HUDEP-2 (cell line): Measurements from ENCODE around the gene GRID1.

Source experiments
- DNase-seq, 76 experiments: peaks; one replicate each; lab custom pipeline; 2025; ENCODE audit not compliant: unreplicated experiment in 76 of 76; lab: John Stamatoyannopoulos, UW

Gene GRID1

DNA sequence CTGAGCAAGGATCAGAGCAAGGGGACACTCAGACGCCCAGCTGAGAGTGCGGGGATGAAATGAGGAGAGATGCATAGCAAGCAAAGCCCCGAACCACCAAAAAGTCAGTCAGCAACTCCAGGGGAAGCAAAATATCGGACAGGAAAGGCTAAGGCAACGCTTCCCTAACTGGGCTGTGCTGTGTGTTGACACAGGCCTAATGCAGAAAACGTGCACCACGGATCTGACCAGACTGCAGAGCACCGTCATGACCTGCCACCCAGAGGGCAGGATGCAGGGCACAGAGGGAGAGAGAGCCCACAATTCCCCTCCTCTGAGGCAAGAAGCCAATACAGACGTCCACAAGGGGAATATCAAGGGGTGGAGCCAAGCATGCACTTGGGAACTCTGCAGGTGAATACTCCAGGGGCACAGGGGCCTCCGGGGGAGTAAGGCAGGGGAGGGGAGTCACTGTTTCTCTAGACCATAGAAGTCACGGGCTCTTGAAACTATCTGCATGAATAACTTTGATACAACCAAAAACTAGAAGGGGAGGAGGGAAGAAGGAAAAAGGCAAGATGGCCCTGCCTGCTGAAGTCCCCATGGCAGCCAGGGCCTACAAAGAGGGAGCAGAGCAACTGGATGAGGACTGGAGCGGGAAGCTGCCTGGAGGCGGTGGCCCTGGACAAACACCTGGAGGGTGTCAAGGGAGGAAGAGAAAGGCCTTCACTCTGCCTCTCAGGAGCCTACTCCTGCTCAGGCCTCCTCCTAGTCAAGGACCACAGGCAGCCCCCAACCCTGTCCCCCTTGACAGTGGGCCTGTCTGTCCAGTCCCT is 26.2 kb downstream of the GRID1 start:
- DNase-seq = no peak

DNA sequence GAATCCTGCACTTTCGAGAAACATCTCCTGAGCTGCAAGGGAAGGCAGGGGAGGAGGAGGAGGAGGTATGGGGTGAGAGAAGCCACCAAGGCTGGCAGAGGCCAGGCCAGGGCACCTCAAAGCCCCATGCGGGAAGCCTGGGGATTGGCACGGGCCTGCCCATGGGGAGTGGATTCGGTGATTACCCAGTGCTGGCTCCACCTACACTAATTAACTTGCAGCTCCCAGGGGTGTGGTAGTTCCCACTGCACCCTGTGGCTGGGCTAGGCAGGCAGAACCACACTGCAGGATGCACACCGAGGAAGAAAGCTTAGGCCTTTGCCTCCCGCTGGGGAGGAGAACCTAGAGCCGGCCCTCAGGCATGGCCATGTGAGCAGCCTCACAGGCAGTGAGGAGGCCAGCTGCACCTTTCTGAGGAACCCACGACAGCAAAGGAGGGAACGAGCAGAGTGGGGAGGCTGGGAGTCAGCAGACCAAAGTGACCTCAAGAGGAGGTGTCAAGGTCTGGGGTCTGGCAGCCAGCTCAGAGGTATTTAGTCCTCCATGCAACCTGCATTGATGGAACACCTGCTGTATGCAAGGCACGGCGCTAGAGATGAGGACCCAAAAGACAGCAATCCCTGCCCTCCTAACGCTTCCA is 27.2 kb downstream of the GRID1 start:
- DNase-seq = no peak

DNA sequence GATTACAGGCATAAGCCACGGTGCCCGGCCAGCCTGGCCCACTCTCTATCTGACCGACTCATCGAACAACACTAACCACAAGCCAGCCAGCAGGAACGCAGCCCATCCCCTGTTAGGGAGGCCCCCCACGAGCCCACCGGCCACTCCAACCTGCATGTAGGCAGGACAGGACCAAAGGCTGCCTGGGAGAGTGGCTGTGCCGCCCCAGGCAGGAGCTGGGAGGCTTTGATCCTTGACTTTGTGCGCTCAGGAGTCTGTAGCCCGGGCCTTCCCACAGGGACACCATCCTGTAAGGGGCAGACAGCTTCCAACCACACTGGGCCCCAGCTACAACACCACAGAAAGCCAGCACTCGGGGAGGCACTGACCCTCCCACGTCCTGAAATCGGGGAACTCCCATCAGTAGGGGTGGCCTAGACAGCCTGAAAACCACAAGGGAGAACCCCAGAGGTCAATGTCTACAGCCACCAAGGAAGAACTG is 29.4 kb downstream of the GRID1 start:
- DNase-seq = no peak

DNA sequence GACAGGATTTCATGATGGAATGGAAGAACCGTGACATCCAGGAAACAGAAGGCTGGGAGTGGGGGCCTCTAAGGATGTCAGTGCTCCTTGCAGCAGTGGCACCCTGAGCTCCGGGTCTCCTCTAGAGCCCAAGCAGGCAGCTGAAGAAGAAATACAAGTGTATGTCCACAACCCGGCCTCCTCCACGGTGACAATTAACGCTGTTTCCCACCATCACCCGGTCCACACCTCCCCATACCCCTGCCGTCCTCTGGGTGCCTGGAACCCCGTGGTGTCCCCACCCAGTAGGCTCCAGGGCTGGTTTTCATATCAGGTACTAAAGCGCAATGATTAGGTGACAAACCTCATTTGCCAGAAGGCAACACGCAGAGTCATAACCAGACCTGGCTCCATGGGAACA is 30.3 kb downstream of the GRID1 start:
- no peak for DNase-seq

DNA sequence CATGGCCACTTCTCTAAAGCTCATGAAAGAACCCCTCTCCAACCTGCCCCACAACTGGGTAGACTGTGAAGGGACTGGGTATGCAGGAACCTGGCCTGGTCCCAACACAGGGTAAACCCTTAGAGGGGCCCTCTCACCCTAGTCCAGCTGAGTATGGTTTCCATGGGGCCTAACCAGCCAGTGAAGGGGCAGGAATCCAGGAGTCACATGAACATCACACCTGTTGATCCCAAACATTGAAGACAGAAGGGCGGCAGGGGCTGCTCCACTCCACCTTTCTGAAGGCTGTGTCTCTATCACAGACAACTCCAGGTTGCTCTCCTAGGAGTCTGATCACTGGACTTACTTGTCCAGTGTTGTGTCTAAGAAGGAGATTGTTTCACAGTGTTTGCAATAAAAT is 30.8 kb downstream of the GRID1 start:
- no peak for DNase-seq

DNA sequence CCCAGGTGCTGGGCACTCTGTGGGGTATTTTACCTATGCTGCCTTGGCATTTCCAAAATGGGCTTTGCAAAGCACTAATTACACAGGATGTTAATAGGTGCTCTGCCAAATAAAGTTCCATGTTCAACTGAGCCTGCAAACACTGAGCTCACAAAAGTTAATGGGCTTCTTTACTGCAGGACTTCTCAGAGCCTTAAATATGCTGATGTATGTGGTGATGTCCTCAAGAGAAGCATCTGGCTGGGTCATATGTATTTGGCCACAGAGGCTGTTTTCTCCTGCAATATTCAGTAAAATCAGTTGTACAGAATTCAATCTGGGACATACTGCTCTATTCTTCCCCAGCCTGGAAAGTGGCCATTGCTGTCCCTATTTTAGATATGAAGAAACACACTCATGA is 31.3 kb downstream of the GRID1 start:
- no peak for DNase-seq

DNA sequence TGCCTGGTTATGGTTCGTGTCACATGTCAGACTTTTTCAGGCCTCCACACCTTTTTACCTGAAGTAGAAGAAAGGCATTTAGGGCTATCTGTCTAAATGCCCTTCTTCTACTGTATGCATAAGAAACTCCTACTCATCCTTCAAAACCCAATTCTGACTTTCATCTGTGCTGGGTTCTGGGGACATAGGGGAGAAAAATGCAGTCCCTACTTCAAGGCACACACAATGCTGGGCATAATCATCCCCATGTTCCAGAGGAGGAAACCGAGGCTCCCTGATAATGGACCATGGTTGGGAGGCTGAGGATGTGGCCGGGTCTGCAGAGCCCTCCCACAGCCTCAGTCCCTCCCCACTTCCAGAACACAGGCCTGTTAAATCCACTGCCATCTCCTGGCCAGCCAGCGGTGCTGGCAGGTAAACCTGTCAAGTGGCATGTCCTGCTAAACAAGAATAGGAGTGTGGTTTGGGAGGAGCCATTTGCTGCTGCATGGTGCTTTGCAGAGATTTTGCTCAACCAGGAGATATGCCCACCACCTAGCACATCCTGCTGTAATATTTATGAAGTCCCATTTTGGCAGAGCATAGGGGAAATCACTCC is 32.0 kb downstream of the GRID1 start:
- no peak for DNase-seq

DNA sequence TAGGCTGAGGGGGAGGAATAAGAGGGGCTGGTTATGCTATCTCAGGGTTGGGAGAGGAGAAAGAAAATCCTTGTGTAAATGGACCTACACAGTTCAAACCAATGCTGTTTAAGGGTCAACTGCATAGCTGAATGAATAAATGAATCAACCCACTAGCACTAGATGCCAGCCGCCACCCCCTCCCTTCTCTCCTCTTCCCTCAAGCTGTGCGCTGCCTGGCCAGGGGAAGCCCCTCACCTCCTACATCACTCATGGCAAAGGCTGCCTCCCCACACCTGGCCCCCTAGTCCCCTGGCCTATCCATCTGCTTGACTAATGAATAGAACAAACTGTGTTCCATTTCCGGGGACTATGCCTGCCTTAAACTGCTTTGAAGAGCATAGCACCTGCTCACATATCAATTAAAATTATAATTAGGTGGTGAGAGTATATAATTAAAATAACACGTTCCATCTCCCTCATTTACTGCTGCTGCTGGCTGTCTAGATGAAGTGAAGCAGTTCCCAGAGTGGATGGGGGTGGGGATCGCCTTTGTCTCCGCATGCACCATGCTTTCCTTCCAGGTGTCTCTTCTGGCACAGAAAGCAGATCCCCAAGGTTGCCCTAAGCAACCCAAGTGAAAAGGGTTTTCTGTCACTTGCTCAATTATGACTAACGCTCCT is 32.6 kb downstream of the GRID1 start:
- no peak for DNase-seq

DNA sequence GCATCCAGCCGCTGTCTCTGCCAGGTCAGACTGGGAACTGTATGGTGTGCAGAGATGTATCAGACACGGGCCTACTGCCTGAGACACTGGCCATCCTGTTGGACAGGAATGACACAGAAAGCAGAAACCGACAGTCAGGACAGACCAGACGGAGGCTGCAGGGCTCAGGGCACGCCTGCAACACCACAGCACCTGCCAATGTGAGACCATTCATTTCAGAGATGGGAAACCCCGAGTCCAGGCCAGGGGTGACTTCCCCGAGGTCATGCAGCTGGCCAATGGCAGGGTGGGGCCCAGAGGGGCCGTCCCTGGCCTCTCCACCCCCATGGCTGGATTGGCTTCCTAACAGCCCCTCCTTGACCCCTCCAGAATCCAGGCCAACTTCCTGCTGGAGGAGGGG is 34.7 kb downstream of the GRID1 start:
- DNase-seq = no peak

DNA sequence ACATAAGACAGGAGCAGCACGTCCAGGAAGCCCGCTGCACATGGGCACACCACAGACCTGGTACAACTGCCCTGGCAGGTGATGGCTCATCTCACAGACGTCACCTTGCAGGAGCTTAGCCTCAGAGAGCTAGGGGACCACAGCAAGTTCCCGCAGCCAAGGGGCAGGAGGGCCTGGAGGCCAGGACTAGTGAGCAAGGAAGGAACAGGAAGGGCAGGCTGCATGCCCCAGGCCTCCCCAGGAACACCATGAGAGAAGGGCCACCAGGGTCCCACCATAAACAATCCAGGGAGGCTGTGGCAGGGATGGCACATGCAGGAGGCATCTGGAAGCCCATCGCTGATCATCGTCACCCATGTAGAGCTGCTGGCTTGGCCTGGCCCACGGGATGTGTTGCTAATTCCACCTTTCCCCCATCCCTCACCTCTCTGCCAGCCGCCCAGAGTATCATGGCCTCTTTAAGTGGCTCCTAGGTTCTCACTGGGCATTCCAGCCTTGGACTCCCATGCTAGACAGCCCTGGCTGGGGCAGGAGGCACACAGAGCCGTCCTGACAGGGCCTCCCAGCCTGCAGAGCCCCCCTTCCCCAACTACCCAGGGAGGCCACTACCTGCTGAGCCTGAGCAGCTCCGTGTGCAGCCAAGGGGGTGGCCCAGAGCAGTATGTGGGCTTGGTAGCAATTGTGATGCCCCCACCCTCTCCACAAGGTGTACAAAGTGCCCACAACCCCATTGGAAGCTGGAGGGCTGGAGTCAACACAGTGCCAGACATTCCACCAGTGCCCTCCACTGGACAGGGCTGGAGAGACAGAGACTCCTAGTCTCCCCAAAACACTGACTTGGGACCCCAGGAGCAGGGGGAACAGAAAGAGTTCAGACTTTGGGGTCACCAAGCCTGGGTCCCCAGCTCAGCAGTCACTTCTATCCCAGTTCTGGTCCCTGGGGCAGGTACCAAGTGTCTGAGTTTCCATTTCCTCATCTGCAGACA is 35.5 kb downstream of the GRID1 start:
- no peak for DNase-seq

DNA sequence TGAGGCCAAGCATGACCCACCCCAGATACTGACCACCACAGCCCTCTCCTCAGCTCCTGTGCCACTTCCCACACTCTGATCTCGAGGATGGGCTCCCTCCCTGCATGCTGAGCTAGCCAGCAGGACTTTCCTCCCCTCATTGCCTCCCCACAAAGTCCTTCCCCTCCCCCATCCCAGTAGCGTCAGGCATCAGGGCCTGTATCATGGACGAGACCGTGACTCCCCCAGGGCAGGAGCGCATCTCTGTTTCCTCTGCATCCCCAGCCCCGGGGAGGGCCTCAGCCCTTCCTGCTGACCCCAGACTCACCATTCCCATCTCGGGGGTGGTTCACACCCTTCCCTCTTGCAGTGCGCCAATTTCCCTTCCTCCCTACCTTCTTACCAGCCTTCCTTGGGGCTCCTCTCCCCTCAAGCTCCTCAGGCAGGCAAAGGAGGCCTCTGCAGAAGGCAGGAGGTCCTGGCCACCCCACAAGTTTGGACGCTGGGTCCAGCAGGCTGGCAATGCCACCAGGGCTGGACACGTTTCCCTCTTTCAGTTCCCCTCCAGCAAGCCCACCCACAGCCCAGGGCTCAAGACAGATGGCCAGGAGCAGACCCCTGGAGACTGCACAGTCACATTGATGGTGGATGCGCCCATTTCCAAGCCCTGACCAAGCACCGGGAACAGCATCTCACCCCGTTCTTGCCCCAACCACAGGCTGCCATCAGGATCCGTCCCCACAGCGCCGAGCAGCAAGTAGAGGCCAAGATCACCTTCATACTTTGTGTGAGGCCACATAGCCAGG is 36.5 kb downstream of the GRID1 start:
- DNase-seq = no peak

DNA sequence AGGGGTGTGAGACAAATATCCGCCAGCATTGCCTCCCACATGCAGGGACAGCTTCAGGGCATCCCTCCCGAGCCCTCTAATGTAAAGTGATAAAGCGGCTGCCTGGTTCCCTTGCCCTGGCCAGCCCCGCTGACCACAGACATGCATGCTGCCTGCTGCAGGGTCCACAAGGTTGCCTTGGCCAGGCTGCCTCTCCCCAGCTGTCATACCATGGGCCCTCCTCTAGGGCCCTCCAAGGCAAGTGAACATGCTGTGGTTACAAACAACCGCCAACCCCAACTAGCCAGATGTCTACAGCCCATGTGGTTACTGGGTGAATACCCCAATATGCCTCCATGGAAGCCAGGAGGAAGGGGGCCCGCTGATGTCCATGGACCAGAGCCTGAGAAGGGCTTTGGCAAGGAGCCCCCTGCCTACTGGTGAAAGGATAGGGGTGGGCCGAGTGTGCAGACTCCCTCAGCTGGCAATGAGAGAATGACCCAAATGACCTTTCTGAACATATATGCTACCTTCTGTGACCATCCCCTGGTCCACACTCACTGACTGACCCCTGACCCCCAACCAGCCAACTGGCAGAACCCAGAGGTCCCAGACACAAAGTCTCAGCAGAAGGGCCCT is 37.4 kb downstream of the GRID1 start:
- no peak for DNase-seq

DNA sequence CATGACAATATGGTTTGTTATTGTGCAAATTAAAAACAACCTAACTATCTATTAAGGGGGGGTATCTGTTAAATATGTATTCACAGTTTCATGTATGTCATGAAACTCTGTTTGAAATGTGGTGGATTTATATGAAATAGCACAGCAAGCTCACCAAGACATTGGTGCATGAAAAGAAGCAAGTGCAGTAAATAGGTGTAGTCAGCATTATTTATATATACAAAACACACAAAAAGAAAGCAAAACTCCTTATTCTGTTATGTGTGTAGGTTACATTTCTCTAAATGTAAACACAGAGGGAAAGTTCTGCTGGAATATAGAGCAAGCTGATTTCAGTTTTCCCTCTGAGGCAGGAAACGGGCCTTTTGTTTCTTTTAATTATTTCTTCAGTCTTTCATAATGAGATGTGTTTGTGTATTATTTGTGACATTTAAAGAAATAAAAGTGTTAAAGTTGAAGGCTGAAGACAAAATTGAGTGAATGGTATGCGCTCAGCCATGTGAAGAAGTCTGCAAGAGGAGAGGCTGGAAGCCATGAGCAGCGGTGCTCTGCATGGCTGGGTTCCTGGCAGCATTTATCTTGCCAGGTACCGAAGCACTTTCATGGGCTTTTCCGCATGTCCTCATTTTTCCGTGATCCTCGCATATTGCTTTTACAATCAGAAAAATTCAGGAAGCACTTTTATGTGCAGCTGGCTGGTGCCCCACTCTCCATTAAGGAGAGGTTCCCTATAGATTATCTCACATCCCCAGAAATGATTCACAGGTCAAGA is 38.5 kb downstream of the GRID1 start:
- DNase-seq = no peak

DNA sequence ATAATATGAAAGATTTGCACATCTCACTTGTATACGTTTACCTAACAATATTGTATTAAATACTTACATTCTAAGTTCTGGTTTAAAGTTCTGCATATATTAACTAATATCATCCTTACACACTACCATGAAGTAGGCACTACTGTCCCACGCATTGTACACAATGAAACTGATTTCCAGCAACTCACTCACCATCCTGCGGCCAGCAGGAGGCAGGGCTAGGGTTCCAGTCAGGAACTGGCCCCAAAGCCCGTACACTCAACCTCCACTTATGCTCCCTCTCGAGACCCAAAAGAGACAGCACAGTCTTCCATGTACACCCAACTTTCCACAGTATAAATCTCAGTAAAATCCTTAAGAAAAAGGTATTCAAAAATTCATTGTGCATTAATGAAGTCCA is 41.4 kb downstream of the GRID1 start:
- no peak for DNase-seq

DNA sequence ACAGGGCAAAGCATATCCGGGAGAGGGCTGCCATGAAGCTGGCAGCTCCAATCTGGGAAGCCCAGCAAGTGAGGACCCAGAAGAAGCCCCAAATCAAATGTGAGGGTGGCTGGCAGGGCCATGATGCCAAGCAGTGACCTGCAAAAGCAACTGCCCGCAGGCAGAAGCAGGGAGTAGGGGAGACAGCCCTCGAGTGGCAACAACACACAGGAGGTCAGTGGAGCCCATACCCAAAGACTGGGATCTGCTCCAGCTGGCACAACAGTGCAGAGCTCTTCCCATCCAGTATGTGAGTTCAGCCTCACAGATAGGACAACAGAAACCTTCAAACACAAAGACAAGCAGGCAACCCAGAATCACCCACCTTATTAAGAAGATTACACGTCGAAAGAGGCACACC is 45.0 kb downstream of the GRID1 start:
- DNase-seq = no peak

DNA sequence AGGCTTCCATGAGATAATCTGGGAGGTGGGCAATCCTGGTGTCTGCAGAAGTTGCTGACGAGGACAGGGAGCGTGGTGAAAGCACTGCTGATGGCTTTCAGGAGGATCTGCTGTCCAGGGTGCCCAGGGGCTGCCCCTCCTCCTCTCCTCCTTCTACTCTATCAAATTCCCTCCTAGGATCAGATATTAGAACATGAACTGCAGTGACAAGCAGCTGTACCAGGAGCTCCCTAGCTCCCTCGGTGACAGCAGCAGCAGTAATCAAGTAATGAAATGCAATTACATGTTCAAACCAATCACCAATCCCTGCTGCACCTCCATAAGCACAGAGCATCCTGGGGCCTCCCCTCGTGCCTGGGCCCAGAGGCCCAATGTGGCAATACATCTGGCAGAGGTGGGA is 46.9 kb downstream of the GRID1 start:
- DNase-seq = no peak

DNA sequence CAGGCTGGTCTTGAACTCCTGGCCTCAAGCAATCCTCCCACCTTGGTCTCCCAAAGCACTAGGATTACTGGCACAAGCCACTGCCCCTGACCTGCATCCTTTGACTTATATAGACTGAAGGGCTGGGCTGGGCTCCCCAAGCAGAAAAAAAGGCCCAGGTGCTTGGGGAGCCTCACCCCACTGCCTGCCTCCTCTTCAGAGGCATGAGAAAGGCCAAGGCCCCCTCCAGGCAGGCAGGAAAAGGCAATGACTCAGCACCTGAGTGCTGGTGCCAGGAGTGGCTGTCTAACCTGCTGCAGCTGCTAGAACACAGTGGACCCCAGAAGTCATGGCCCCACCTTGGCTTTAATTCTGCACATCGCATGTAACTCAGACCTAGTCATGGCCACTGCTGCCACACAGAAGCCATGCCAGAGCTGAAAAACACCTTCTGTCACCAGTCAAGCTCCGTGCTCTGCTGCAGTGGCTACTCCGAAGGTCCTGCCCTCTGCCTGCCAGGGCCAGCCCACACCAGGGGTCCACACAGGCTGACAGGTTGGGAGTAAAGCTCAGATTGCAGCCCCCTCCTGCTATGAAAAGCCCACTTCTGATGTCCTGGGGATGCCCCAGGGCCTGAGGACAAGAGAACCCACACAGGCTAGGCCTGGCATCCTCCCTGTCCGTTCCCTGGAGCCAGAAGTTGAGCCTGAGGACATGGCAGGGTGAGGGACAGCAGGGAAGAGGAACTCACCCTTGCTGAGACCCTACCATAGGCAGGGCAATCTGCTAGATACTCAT is 48.5 kb downstream of the GRID1 start:
- DNase-seq = no peak

DNA sequence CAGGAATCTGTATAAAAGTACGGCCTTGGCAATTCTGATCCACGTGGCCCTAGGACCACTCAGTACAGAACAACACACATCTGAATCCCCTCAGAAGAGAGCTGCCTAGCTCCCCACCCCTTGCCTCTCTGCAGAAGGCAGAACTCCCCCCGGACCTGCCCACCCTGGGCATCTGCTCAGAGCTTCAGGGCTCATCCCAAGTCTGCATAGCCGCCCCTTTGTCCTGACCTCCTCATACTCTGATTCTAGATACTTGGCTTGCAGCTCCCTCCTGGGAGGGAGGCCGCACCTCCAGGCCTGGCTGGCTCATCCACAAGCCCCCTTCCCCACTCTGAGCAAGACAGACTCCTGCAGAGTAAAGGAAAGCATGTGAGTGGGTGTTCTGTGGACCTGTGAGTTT is 49.6 kb downstream of the GRID1 start:
- DNase-seq = no peak
